GM12878 (cell line): ENCODE measurements around the gene MEIOB. TPM values are rescaled to one million over a fixed set of nuclear protein-coding genes. Genes with fewer than 3 reads are reported as not detected.

ENCODE experiments used
- ATAC-seq: fragments of 200-7000 bp; cut with Tn5 transposase; 3 replicates; pipeline ENCODE4 v1.9.1; 2020; ENCODE audit warnings: mild to moderate bottlenecking, moderate library complexity
- BruUV-seq: library from RNA; stranded (reverse); fragments of 400-500 nt; replicated peaks from 2 replicates; lab custom pipeline; 2021; lab: Mats Ljungman, UMichigan
- CTCF ChIA-PET: fragments of 300-600 bp; sonication (Branson Sonifier 250); formaldehyde crosslinking; extraction: SDS; loops from one replicate; lab custom pipeline; 2021; ENCODE audit warnings: inconsistent platforms; lab: Yijun Ruan, JAX
- POLR2A ChIA-PET: fragments of 350-600 bp; formaldehyde crosslinking; extraction: SDS; loops from one replicate; lab custom pipeline; 2021; ENCODE audit warnings: inconsistent platforms; lab: Charles Lee
- RAD21 ChIA-PET: fragments of 300-600 bp; sonication (Branson Sonifier 250); formaldehyde crosslinking; loops from one replicate; lab custom pipeline; 2023; ENCODE audit warnings: antibody characterized with exemption; ENCODE audit not compliant: unreplicated experiment; lab: Charles Lee
- SMC1A ChIA-PET: fragments of 300-600 bp; sonication (Branson Sonifier 250); formaldehyde crosslinking; loops from one replicate; lab custom pipeline; 2023; ENCODE audit not compliant: unreplicated experiment, uncharacterized antibody; lab: Charles Lee
- DNase-seq: peaks from one replicate; pipeline ENCODE4 v3.0.0-alpha.2; 2011; ENCODE audit warnings: low read depth, low spot score
- FAIRE-seq: peaks from 3 replicates; lab custom pipeline; 2011; peaks lifted over from hg19 to GRCh38; lab: Jason Lieb, UNC
- H2AFZ ChIP-seq: 2 replicates; pipeline ENCODE4 v1.6.0; 2011; ENCODE audit warnings: low read depth, low read length, control low read depth; ENCODE audit not compliant: control insufficient read depth
- H3K27ac ChIP-seq: 2 replicates; pipeline ENCODE4 v1.5.1; 2011; ENCODE audit warnings: control low read depth; ENCODE audit not compliant: control insufficient read depth, insufficient read depth
- H3K27me3 ChIP-seq, 2 experiments: replicated peaks in 1 of 2; 2 replicates each; pipeline versions ENCODE4 v1.6.0 to v1.6.1; 2011; ENCODE audit warnings: low read length in 1 of 2; ENCODE audit not compliant: control insufficient read depth in 2 of 2, insufficient read depth in 2 of 2
- H3K36me3 ChIP-seq, 2 experiments: 2 replicates each; pipeline ENCODE4 v1.5.1; 2011; ENCODE audit warnings: low read length in 1 of 2; ENCODE audit not compliant: control insufficient read depth in 2 of 2, insufficient read depth in 2 of 2
- H3K4me1 ChIP-seq: 2 replicates; pipeline ENCODE4 v1.6.1; 2011; ENCODE audit warnings: mild to moderate bottlenecking, low read length, moderate library complexity, mixed read lengths; ENCODE audit not compliant: control insufficient read depth, insufficient read depth
- H3K4me2 ChIP-seq: 2 replicates; pipeline ENCODE4 v1.6.0; 2011; ENCODE audit warnings: control low read depth; ENCODE audit not compliant: control insufficient read depth, insufficient read depth
- H3K4me3 ChIP-seq: fragments of 200-600 bp; sonication (generic); 2 replicates; pipeline ENCODE4 v1.5.1; 2016
- H3K79me2 ChIP-seq: 2 replicates; pipeline ENCODE4 v1.6.0; 2011; ENCODE audit warnings: low read length; ENCODE audit not compliant: control insufficient read depth, insufficient read depth
- H3K9ac ChIP-seq: 2 replicates; pipeline ENCODE4 v1.8.0; 2011; ENCODE audit warnings: low read length, control low read depth, mixed read lengths; ENCODE audit not compliant: control insufficient read depth, insufficient read depth
- H3K9me3 ChIP-seq: replicated peaks from 3 replicates; pipeline ENCODE4 v1.5.1; 2011; ENCODE audit warnings: mild to moderate bottlenecking, low read length; ENCODE audit not compliant: control insufficient read depth, insufficient read depth
- H4K20me1 ChIP-seq: 2 replicates; pipeline ENCODE4 v1.6.0; 2011; ENCODE audit not compliant: control insufficient read depth, insufficient read depth
- CHD4 ChIP-seq: fragments of 200-600 bp; sonication (generic); IDR thresholded peaks from 2 replicates; pipeline ENCODE4 v1.6.1; 2016; ENCODE audit warnings: mild to moderate bottlenecking
- ESRRA ChIP-seq: IDR thresholded peaks from 2 replicates; pipeline ENCODE4 v1.6.1; 2012; ENCODE audit warnings: mild to moderate bottlenecking, low read length, improper control_type of control experiment
- FOXM1 ChIP-seq: IDR thresholded peaks from 2 replicates; pipeline ENCODE4 v1.6.1; 2012; ENCODE audit warnings: low read depth, mild to moderate bottlenecking, inconsistent platforms, low read length, moderate library complexity
- GABPA ChIP-seq: IDR thresholded peaks from 2 replicates; pipeline ENCODE4 v1.6.1; 2014; ENCODE audit warnings: antibody characterized with exemption, low read depth, mild to moderate bottlenecking, inconsistent platforms
- MTA3 ChIP-seq: IDR thresholded peaks from 2 replicates; pipeline ENCODE4 v1.6.1; 2012; ENCODE audit warnings: low read length, inconsistent platforms, borderline replicate concordance
- NKRF ChIP-seq: fragments of 450-650 bp; conservative IDR thresholded peaks from 2 replicates; pipeline ENCODE4 v1.6.1; 2017; ENCODE audit warnings: mild to moderate bottlenecking, moderate library complexity
- RB1 ChIP-seq: fragments of 450-650 bp; formaldehyde crosslinking; IDR thresholded peaks from 2 replicates; pipeline ENCODE4 v1.6.1; 2017; ENCODE audit warnings: mild to moderate bottlenecking, borderline replicate concordance
- SUPT20H ChIP-seq: IDR thresholded peaks from 2 replicates; pipeline ENCODE4 v1.6.1; 2011; ENCODE audit warnings: low read depth, mild to moderate bottlenecking, low read length, moderate library complexity, borderline replicate concordance; ENCODE audit not compliant: control insufficient read depth
- YBX1 ChIP-seq: fragments of 450-650 bp; IDR thresholded peaks from 2 replicates; pipeline ENCODE4 v1.6.1; 2016; ENCODE audit warnings: antibody characterized with exemption
- WGBS: methylation state at CpG from one replicate; pipeline ENCODE4 v1.1.6; 2016; ENCODE audit warnings: low lambda C conversion rate; ENCODE audit not compliant: insufficient replicate concordance, insufficient coverage; ENCODE audit errors: missing lambda C conversion rate; 5-methylcytosine and 5-hydroxymethylcytosine counted together
- in situ Hi-C: fragments of 300-500 bp; cut with MboI; formaldehyde crosslinking; loops from 9 replicates; pipeline ENCODE4 v1.14.3; 2018; ENCODE audit warnings: mixed read lengths
- intact Hi-C: fragments of 100-400 bp; cut with micrococcal nuclease; formaldehyde crosslinking; loops from one replicate; pipeline ENCODE4 v1.14.2; 2022; ENCODE audit not compliant: unreplicated experiment
- polyA plus RNA-seq, 11 experiments: library from polyadenylated mRNA; depleted of rRNA in 4 of 11; unstranded in 6 of 11; stranded (reverse) in 5 of 11; fragments of >200 nt; fragmentation: Nextera tagmentation in 4 of 11; fragmentation: Illumina TruSeq in 1 of 11; extraction: Ambion mirVana in 4 of 11; extraction: Trizol in 1 of 11; gene quantifications; 1 replicate in 1 of 11; 2 replicates in 10 of 11; pipeline versions ENCODE4 v1.2.1 to v1.2.3, GENCODE V29; 2011 to 2016; ENCODE audit warnings: inconsistent platforms in 2 of 11, missing spikeins in 2 of 11, low read depth in 1 of 11
- total RNA-seq, 4 experiments: library from RNA; depleted of rRNA in 3 of 4; stranded (reverse); fragments of >200 nt in 3 of 4; fragmentation: Illumina TruSeq in 1 of 4; extraction: Trizol in 1 of 4; gene quantifications; 2 replicates each; pipeline versions ENCODE4 v1.2.1 to v1.2.3, GENCODE V29; 2013 to 2021

Gene MEIOB
- total and polyA plus RNA-seq, 10 of the 15 experiments (the other 5 are each of a cell fraction or from before 2014, with no cell fraction given) = 0.04 to 0.26 (median 0.09) TPM; not detected in 5

GRCh38 chr16:1808691-1809090, 63.3 kb downstream of the MEIOB start:
- DNase-seq (no peak), ATAC-seq (no peak), FAIRE-seq (no peak)
- ChIA-PET CTCF (no interaction called here), SMC1A (no interaction called here), RAD21 (no interaction called here), POLR2A (no interaction called here)
- Histone ChIP-seq H3K9ac (no peak overlapping the region), H3K4me2 (no peak overlapping the region), H2AFZ (no peak overlapping the region), H4K20me1 (no peaks in the 10 kb centered on the region), H3K4me3 (no peak overlapping the region), H3K27me3 (no peaks in the 10 kb centered on the region), H3K36me3 (peaks cover 0 to 1% of the 10 kb centered on the region in 2 experiments; a peak in 3 of 4 replicates), H3K27ac (no peak overlapping the region), H3K4me1 (no peaks in the 10 kb centered on the region), H3K9me3 (no peaks in the 10 kb centered on the region; the same call in 2 of the 3 replicates), H3K79me2 (no peaks in the 10 kb centered on the region)
- TF ChIP-seq SUPT20H (no peak), CHD4 (no peak), GABPA (no peak), RB1 (no peak), NKRF (no peak), FOXM1 (no peak), ESRRA (no peak), YBX1 (no peak), MTA3 (no peak)
- WGBS = 86% methylated on average over 18 of the region's 18 CpGs
- no TSS peak for BruUV-seq
- in situ Hi-C loops (no loop called here), intact Hi-C loops (no loop called here)
